ENCODE results near the gene SPATA9. TPM values are rescaled to one million over a fixed set of nuclear protein-coding genes. Genes with fewer than 3 reads are reported as not detected.
A peak's percentile ranks its signal among the peaks of the same experiment; 100 is the strongest.

Gene SPATA9
- total and polyA plus RNA-seq, 2 of the 13 experiments (the other 11 are each of a cell fraction or from before 2014, with no cell fraction given) = not detected

GRCh38 chr5:95731571-95732554 lies 49.1 kb upstream of the SPATA9 start (continued):
- TF ChIP-seq TSC22D2 (CRISPR knock-in tag; IDR thresholded peaks at IDR 0.05; ENCODE audit: borderline replicate concordance) (no peak), ZNF781 (CRISPR knock-in tag; IDR thresholded peaks at IDR 0.05; ENCODE audit: borderline replicate concordance, not compliant biosample characterization) (peak; percentile 50), ZNF34 (CRISPR knock-in tag; IDR thresholded peaks at IDR 0.05; ENCODE audit: borderline replicate concordance) (0 out of 2 replicates have a peak, but pooled peaks have one; percentile 24), ZMYM2 (CRISPR knock-in tag; IDR thresholded peaks at IDR 0.05) (peak; percentile 74; the same call in 1 of the 2 replicates), MTA1 (CRISPR knock-in tag; IDR thresholded peaks at IDR 0.05; ENCODE audit: borderline replicate concordance) (peak; percentile 59; the same call in 1 of the 2 replicates), ZNF569 (CRISPR knock-in tag; IDR thresholded peaks at IDR 0.05; ENCODE audit: borderline replicate concordance) (no peak), ZNF619 (CRISPR knock-in tag; IDR thresholded peaks at IDR 0.05) (0 out of 2 replicates have a peak, but pooled peaks have one; percentile 45), ZNF335 (CRISPR knock-in tag; IDR thresholded peaks at IDR 0.05) (no peak), IRF9 (CRISPR knock-in tag; IDR thresholded peaks at IDR 0.05; ENCODE audit: borderline replicate concordance) (peak; percentile 89; the same call in 1 of the 2 replicates), BRD4 (CRISPR knock-in tag; IDR thresholded peaks at IDR 0.05) (no peak; the same call in 1 of the 2 replicates), MEF2D (CRISPR knock-in tag; IDR thresholded peaks at IDR 0.05) (no peak), NFE2L2 (IDR thresholded peaks at IDR 0.05; ENCODE audit: low read length) (no peak), ZBTB44 (CRISPR knock-in tag; IDR thresholded peaks at IDR 0.05) (no peak), ZNF512B (CRISPR knock-in tag; IDR thresholded peaks at IDR 0.05; ENCODE audit: borderline replicate concordance) (peak; percentile 99), ZNF777 (CRISPR knock-in tag; IDR thresholded peaks at IDR 0.05) (peak; percentile 99), LBX2 (CRISPR knock-in tag; IDR thresholded peaks at IDR 0.05; ENCODE audit: borderline replicate concordance) (0 out of 2 replicates have a peak, but pooled peaks have one; percentile 29)
- TF ChIP-seq, protein P1, sequence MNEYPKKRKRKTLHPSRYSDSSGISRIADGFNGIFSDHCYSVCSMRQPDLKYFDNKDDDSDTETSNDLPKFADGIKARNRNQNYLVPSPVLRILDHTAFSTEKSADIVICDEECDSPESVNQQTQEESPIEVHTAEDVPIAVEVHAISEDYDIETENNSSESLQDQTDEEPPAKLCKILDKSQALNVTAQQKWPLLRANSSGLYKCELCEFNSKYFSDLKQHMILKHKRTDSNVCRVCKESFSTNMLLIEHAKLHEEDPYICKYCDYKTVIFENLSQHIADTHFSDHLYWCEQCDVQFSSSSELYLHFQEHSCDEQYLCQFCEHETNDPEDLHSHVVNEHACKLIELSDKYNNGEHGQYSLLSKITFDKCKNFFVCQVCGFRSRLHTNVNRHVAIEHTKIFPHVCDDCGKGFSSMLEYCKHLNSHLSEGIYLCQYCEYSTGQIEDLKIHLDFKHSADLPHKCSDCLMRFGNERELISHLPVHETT (CRISPR knock-in tag; conservative IDR thresholded peaks at IDR 0.05) = no peak
- TF ChIP-seq, protein P2, sequence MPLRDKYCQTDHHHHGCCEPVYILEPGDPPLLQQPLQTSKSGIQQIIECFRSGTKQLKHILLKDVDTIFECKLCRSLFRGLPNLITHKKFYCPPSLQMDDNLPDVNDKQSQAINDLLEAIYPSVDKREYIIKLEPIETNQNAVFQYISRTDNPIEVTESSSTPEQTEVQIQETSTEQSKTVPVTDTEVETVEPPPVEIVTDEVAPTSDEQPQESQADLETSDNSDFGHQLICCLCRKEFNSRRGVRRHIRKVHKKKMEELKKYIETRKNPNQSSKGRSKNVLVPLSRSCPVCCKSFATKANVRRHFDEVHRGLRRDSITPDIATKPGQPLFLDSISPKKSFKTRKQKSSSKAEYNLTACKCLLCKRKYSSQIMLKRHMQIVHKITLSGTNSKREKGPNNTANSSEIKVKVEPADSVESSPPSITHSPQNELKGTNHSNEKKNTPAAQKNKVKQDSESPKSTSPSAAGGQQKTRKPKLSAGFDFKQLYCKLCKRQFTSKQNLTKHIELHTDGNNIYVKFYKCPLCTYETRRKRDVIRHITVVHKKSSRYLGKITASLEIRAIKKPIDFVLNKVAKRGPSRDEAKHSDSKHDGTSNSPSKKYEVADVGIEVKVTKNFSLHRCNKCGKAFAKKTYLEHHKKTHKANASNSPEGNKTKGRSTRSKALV (CRISPR knock-in tag; IDR thresholded peaks at IDR 0.05) = peak; percentile 99
